ENCODE data around the gene SIPA1L3.
"Not testable (repeated sequence)": the region's sequence is repeated elsewhere in the genome, so short reads cannot be mapped to it uniquely, and the experiment has no call there.

SIPA1L3 gene

DNA sequence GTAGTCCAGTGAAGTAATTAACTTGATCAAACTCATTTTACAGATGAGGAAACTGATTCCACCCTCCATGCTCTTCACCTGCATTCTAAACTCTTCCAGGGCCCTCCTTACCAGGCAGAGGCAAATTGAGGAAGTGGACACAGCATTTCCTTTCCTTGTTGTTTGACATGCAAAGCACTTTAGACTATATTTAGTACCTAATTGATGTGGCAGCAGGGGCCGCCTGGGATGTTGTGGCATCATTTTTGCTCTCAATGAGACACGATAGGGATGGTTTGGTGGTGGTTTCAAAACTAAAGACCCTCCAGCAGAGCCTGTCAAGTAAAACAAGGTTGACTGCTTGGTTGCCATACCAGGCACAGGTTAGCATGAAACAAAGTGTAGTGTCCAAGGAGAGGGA lies 7.9 kb downstream of the SIPA1L3 start:
- Histone ChIP-seq H4K20me1 (ENCODE audit: insufficient read depth, low read length) (no peaks in the 10 kb centered on the region), H3K79me2 (ENCODE audit: low read length) (peaks cover 40% of the 10 kb centered on the region), H3K9me3 (ENCODE audit: insufficient read depth, low read length) (no peaks in the 10 kb centered on the region), H2AFZ (ENCODE audit: low read depth, low read length) (no peak overlapping the region), H3K9ac (ENCODE audit: low read length) (peak overlapping the region; percentile 3; the same call in 1 of the 2 replicates), H3K4me3 (ENCODE audit: low read length) (peak overlapping the region; percentile 37), H3K36me3 (replicated peaks; ENCODE audit: low read depth, low read length) (no peaks in the 10 kb centered on the region), H3K4me2 (ENCODE audit: low read length) (peak overlapping the region; percentile 62), H3K4me1 (ENCODE audit: low read length) (peaks cover 21% of the 10 kb centered on the region), H3K27me3 (ENCODE audit: low read depth, low read length) (no peaks in the 10 kb centered on the region), H3K27ac (ENCODE audit: low read length) (peak overlapping the region; percentile 17)
- TF ChIP-seq, protein P1, sequence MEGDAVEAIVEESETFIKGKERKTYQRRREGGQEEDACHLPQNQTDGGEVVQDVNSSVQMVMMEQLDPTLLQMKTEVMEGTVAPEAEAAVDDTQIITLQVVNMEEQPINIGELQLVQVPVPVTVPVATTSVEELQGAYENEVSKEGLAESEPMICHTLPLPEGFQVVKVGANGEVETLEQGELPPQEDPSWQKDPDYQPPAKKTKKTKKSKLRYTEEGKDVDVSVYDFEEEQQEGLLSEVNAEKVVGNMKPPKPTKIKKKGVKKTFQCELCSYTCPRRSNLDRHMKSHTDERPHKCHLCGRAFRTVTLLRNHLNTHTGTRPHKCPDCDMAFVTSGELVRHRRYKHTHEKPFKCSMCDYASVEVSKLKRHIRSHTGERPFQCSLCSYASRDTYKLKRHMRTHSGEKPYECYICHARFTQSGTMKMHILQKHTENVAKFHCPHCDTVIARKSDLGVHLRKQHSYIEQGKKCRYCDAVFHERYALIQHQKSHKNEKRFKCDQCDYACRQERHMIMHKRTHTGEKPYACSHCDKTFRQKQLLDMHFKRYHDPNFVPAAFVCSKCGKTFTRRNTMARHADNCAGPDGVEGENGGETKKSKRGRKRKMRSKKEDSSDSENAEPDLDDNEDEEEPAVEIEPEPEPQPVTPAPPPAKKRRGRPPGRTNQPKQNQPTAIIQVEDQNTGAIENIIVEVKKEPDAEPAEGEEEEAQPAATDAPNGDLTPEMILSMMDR (IDR thresholded peaks at IDR 0.05; ENCODE audit: low read depth, low read length): no peak
- no peak for TF ChIP-seq EZH2phosphoT487 (IDR thresholded peaks at IDR 0.05; ENCODE audit: low read depth)

DNA sequence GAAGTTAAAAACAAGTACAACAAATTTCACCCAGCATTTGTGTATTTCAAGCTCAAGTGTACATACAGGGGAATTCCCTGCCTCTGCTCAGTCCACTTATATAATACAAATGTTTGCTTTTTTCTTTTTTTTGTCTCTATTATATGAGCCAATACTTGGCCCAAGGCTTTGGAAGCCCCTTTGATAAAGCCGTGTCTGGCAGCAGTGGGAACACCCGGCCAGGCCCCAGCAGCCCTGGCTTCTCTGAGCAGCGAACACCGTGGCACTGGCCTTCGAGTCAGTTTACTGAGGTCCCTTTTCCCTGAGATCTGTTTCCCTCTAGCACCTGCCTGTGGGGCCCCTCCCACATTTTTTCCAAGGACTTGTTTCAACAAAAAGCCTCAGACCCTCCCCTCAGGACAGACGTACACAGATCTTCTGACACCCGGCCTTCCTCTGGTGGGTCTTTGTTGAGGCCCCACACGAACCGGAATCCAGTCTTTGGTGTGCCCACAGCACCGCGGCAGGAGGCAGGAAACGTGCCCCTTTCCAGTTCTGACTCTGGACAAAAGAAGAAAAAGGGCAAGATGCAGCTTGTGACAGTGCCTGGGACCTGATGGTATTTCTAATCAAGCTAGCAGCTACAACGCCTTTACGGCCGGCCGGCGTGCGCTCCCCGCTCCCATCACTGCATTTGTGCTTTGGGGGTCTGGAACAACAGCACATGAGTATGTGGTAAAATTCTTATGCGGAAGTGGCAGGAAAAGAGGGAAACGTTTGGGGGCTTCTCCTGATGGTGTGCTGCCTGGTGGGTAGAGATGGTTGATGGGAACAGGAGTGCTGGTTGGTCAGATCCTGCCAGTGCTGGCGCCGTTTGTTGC lies 13.8 kb downstream of the SIPA1L3 start:
- H3K9me3 ChIP-seq (ENCODE audit: insufficient read depth, low read length): no peaks in the 10 kb centered on the region
- H3K4me3 ChIP-seq (ENCODE audit: low read length): no peak overlapping the region
- H3K9ac ChIP-seq (ENCODE audit: low read length): no peak overlapping the region
- H3K4me1 ChIP-seq (ENCODE audit: low read length): peaks cover 7% of the 10 kb centered on the region
- no peaks in the 10 kb centered on the region for H3K36me3 ChIP-seq (replicated peaks; ENCODE audit: low read depth, low read length)
- H3K27ac ChIP-seq (ENCODE audit: low read length): no peak overlapping the region
- H4K20me1 ChIP-seq (ENCODE audit: insufficient read depth, low read length): no peaks in the 10 kb centered on the region
- peaks cover 22% of the 10 kb centered on the region for H3K79me2 ChIP-seq (ENCODE audit: low read length)
- no peak overlapping the region for H3K4me2 ChIP-seq (ENCODE audit: low read length)
- TF ChIP-seq EZH2phosphoT487 (IDR thresholded peaks at IDR 0.05; ENCODE audit: low read depth): no peak
- H3K27me3 ChIP-seq (ENCODE audit: low read depth, low read length): no peaks in the 10 kb centered on the region
- no peak overlapping the region for H2AFZ ChIP-seq (ENCODE audit: low read depth, low read length)

DNA sequence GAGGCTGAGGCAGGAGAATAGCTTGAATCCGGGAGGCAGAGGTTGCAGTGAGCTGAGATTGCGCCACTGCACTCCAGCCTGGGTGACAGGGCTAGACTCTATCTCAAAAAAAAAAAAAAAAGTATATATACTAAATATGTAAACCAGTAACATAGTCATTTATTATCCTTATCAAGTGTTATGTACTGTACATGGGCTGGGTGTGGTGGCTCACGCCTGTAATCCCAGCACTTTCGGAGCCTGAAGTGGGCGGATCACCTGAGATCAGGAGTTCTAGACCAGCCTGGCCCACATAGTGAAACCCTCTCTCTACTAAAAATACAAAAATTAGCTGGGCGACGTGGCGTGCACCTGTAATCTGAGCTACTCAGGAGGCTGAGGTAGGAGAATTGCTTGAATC lies 17.6 kb downstream of the SIPA1L3 start:
- not testable (repeated sequence) for H2AFZ ChIP-seq (ENCODE audit: low read depth, low read length); H3K27ac ChIP-seq (ENCODE audit: low read length); H3K4me2 ChIP-seq (ENCODE audit: low read length); H3K27me3 ChIP-seq (ENCODE audit: low read depth, low read length); H4K20me1 ChIP-seq (ENCODE audit: insufficient read depth, low read length); H3K4me3 ChIP-seq (ENCODE audit: low read length); H3K9me3 ChIP-seq (ENCODE audit: insufficient read depth, low read length); H3K36me3 ChIP-seq (replicated peaks; ENCODE audit: low read depth, low read length); H3K9ac ChIP-seq (ENCODE audit: low read length)
- peaks cover 28% of the 10 kb centered on the region for H3K4me1 ChIP-seq (ENCODE audit: low read length)
- peaks cover 13% of the 10 kb centered on the region for H3K79me2 ChIP-seq (ENCODE audit: low read length)

- H3K4me3 ChIP-seq (ENCODE audit: low read length): no peak overlapping the region
- no peak overlapping the region for H3K9ac ChIP-seq (ENCODE audit: low read length)
- no peak overlapping the region for H3K27ac ChIP-seq (ENCODE audit: low read length)
- H3K9me3 ChIP-seq (ENCODE audit: insufficient read depth, low read length): peaks cover 3% of the 10 kb centered on the region; the same call in 1 of the 2 replicates
- TF ChIP-seq, protein P1 (IDR thresholded peaks at IDR 0.05; ENCODE audit: low read depth, low read length): no peak
- no peaks in the 10 kb centered on the region for H3K36me3 ChIP-seq (replicated peaks; ENCODE audit: low read depth, low read length)
- H3K4me1 ChIP-seq (ENCODE audit: low read length): peaks cover 28% of the 10 kb centered on the region
- H2AFZ ChIP-seq (ENCODE audit: low read depth, low read length): no peak overlapping the region
- no peaks in the 10 kb centered on the region for H4K20me1 ChIP-seq (ENCODE audit: insufficient read depth, low read length)
- H3K27me3 ChIP-seq (ENCODE audit: low read depth, low read length): no peaks in the 10 kb centered on the region
- H3K4me2 ChIP-seq (ENCODE audit: low read length): no peak overlapping the region
- peaks cover 14% of the 10 kb centered on the region for H3K79me2 ChIP-seq (ENCODE audit: low read length)
Measured at GRCh38 chr19:37925212-37925611, 18.2 kb downstream of the SIPA1L3 start.

GRCh38 chr19:37926255-37926654 lies 19.2 kb downstream of the SIPA1L3 start:
- H3K27ac ChIP-seq (ENCODE audit: low read length): no peak overlapping the region
- H3K9me3 ChIP-seq (ENCODE audit: insufficient read depth, low read length): peaks cover 3% of the 10 kb centered on the region; the same call in 1 of the 2 replicates
- no peak overlapping the region for H2AFZ ChIP-seq (ENCODE audit: low read depth, low read length)
- no peak overlapping the region for H3K9ac ChIP-seq (ENCODE audit: low read length)
- no peaks in the 10 kb centered on the region for H4K20me1 ChIP-seq (ENCODE audit: insufficient read depth, low read length)
- H3K4me1 ChIP-seq (ENCODE audit: low read length): peaks cover 28% of the 10 kb centered on the region
- H3K79me2 ChIP-seq (ENCODE audit: low read length): peaks cover 23% of the 10 kb centered on the region
- TF ChIP-seq, protein P1 (IDR thresholded peaks at IDR 0.05; ENCODE audit: low read depth, low read length): no peak
- TF ChIP-seq EZH2phosphoT487 (IDR thresholded peaks at IDR 0.05; ENCODE audit: low read depth): no peak
- H3K36me3 ChIP-seq (replicated peaks; ENCODE audit: low read depth, low read length): no peaks in the 10 kb centered on the region
- H3K4me2 ChIP-seq (ENCODE audit: low read length): no peak overlapping the region
- H3K27me3 ChIP-seq (ENCODE audit: low read depth, low read length): no peaks in the 10 kb centered on the region
- no peak overlapping the region for H3K4me3 ChIP-seq (ENCODE audit: low read length)

Data from OCI-LY3 (cell line).